GM21825 (cell line): ENCODE data around the gene ASF1B.

Experiments used
- ATAC-seq: cut with Tn5 transposase; IDR thresholded peaks from one replicate; pipeline ENCODE4 v1.9.1; 2021; ENCODE audit warnings: mild to moderate bottlenecking, moderate library complexity; ENCODE audit not compliant: unreplicated experiment

Gene ASF1B

GRCh38 chr19:14139944-14140343 is 3.6 kb upstream of the ASF1B start:
- ATAC-seq = no peak

- ATAC-seq = no peak
Measured at GRCh38 chr19:14138576-14139265, 2.3 kb upstream of the ASF1B start.

DNA sequence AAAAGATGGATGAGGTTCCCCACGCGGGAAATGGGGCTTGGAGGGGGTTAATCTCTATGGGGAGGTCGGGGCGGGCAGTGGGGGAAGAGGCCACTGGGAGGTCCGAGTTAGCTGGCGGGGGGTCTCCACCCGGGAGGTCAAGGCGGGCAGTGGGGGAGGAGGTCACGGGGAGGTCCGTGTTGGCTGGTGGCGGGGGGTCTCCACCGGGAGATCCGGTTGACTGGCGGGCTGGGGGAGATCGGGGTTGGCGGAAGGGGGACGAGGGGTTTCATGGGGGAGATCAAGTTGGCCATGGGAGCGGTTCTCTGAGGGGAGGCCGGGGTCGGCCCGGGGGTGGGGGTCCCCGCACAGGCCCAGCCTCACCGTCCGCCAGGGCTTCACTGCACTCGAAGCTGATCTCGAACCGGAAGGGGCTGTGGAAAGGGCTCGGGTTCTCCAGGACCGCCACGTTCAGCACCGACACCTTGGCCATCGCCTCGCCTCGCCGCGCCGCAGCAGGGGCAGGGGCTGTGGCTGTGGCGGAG is 342 bp downstream of the ASF1B start:
- ATAC-seq = no peak

GRCh38 chr19:14135355-14135754 is 1.0 kb downstream of the ASF1B start:
- ATAC-seq = no peak

DNA sequence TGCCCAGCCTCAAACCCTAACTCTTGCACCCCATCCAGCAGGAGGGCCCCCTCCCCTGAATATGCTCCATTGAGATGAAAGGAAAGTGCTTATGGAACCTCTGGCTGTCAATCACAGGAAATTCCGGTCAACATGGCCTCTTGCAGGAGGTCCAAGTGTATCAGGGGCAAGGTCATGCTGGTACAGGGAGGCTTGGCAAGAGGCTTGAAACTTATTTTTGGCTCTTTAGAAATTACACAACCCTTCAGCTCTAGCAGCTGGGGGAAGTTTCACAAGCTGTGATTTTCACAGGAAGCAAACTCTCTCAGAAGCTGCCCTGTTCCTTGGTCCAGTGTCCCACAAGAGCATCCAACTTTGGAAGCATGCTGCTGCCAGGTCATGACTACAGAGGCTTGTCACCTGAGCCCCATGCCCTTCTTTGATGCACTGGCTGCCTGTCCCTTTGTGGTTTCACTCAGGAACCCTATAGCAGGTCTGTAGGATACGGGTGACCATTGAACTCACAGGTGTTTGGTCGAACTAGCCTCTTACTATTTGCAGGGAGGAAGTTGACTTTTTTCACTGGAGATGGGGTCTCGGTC is 8.4 kb downstream of the ASF1B start:
- no peak for ATAC-seq

DNA sequence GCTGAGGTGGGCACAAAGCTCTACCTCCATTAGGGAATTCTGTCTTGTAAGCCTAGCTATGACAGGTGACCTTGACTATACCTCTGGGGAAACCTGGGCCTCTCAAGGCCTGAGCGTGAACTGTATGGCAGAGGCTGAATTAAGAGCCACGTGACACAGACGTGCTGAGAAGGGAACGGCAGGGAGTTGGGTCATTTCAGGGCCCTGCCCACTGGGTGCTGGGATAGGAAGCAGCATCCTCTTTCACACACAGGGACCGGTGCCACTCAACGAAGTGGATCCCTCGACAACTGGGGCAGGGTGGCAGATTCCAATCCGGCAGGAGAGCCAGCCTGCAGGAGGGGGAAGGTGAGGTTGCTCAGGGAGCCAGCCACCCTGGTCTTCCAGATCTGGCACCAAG is 9.2 kb downstream of the ASF1B start:
- ATAC-seq = no peak

- ATAC-seq = no peak
Measured at GRCh38 chr19:14122924-14123323, 13.5 kb downstream of the ASF1B start.

DNA sequence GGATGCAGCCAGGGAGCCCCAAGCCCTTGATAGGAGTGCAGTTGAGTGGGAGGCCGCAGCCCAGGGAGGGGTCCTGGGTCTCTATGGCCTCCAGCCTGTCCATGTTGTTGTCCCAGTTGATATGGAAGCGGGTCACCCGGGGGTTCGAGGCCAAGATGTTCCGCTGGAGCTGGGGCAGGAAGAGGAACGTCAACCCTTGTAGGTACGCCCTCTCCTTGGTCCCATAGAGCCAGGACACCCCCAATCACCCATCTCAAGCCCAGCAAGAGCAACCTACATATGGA is 15.9 kb downstream of the ASF1B start:
- ATAC-seq = no peak

DNA sequence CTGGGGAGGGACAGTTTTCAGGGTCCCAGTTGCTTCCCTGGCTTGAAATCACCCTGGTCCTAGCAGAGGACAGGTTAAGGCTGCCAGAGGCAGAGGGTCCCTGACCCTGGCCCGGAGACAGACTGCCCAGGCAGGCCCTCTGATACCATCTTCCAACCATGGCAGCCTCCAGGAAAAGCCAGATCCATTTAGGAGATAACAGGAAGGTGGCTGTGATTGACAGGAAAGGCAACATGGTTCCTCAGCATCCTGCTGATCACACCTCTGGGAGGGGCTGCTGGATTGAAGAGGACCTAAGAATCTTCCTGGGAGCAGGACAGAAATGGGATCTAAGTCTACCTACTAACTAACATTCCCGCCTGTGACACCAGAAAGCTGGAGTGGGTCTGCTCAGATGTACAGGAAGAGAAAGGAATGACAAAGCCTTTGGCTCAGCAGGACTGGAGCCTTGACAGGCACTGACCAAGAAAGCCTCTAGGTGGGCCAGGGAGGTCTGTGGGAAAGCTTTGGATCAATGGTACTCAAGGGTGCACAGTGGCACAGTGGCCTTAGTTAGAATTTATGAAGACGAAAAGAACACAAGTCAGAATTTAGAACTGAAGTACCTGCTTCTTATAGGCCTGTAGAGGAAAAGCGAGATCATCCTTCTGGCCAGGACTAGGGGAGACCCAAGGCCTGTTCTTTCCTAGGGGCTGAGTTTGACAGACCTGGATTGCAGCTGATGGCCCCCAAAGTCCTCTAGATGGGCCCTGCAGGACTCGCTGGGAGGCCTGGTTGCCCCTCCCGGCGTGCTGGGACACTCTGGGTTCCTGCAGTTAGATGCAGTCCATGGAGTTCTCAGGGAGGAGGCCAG is 16.5 kb downstream of the ASF1B start:
- no peak for ATAC-seq

DNA sequence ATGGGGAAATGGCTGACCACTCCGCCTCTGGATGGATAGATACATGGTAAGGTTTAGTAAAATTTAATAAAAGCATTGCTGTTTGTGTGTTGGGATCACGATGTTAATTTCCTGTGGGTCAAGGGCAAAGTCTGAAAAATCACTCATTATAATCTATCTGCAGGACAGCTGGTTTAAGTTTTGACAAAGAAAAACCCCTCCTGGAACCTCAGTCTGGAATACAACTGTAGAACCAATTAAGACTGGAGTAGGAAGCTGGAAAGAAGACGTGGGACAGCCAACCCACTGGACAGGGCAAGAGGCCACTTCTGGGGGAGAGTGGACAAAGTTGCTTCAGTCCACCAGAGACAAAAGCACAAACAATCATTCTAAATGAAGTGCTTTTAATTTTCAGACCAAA is 17.2 kb downstream of the ASF1B start:
- ATAC-seq = no peak

DNA sequence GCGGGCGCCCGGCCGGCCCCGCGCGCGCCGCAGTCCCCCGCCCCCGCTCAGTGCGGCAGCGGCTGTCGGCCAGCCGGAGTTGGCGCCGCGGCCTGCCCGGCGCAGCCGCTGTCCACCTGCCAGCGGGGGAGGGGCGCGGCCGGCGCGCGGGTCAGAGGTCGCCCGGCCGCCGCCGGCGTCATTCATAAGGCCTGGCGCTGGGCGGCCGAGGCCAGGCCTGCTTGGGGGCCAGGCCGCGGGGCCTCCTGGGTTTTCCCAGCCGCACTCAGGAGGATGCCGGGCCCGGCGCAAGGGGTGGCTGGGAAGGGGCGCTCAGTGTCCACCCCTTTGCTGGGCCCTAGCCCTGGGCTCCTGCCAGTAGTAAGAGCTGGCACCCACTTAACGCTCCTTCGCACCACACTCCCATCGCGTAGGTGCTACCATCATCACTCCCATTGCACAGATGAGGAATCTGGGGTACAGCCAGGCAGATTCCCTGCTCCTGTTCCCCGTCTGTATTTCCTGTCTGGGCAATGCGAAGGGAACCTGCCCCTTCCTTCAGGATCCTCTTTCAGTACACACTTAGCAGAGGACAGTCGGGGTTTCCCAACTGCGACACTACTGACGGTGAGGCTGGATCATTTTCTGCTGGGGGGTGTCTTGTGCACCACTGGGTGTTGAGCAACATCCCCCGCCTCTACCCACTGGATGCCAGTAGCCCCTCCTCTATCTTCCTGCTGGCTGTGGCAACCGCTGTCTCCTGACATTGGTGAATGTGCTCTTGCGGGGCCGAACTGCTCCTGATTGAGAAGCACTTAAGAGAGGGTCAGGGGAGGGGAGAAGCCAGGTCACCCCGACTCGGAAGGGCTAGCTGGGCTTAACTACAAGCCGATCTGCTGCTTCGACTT is 18.0 kb downstream of the ASF1B start:
- no peak for ATAC-seq

DNA sequence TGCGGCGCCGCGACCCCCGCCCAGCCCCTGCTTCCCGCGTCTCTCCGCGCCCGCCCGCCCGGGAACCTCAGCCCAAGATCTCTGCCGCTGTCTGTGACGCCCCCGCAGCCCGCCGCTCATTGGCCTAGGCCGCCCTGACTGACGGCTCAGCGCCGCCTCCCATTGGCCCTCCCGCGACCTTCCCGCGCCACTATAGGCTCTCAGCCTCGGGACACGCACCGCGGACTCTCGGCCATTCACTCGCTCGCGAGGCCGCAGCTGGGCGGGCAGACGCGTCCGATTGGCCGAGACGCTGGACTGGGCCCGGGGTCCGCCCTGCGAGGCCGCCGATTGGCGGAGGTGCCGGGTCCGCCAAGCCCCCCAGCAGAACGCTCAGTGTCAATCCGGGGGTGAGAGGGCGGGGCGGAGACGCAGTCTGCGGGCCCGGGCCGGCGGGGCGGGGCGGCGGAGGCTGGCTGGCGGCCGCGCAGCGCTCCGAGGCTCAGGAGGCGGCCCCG is 18.7 kb downstream of the ASF1B start, which contains the start of gene PRKACA:
PRKACA (minus strand) TSS at position 95 of the 497 bp plus-strand sequence. CDS start 215 bp downstream, outside the sequence.
- ATAC-seq = peak; percentile 81

DNA sequence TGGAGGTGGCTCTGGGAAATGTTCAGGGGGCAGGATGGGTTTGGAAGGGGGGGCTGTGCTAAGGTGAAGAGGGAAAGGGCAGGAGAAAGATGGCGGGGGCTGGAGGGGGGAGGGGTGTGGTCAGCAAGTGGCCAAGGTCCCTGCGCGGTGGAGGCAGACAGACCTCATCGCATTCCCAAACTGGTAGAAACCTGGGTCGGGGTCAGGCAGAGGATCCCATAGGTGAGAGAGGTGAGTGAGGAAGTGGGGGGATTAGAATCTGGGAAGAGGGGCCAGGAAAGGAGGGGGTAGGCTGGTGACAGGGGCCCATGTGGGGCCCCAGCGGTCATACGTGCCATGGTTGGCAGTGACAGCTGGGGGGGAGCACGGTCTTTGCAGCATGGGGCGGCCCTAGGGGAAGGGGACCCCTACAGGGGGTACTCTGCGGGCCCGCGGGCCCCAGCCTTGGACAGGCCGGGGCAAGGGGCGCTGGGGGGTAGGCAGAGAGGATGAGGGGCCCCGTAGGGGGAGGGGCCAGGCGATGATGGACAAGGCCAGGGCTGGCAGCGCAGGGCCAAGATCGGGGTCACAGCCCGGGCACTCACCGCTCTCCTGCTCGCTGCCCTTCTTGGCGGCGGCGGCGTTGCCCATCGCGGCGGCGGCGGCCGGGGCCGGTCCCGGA is 19.3 kb downstream of the ASF1B start:
- ATAC-seq = peak; percentile 8

DNA sequence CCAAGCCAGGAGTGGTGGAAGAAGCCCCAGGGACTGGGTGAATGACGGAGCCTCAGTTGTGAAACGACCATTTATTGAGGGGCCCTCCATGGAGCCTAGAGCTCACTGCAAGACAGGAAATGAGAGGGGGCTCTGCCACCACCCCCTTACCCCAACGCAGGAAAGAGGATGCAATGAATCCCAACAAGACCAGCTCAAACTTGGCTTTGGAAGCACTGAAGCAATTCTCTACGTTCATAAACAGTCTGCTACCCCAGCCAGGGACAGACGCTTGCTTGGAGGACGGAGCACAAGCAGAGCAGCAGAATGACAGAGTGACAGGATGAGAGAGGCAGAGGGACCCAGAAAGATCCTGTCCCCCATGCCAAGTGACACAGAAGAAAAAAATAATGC is 19.9 kb downstream of the ASF1B start:
- ATAC-seq = no peak

- ATAC-seq = no peak
Measured at GRCh38 chr19:14115756-14116155, 20.6 kb downstream of the ASF1B start.

GRCh38 chr19:14114854-14115253 is 21.5 kb downstream of the ASF1B start:
- no peak for ATAC-seq

DNA sequence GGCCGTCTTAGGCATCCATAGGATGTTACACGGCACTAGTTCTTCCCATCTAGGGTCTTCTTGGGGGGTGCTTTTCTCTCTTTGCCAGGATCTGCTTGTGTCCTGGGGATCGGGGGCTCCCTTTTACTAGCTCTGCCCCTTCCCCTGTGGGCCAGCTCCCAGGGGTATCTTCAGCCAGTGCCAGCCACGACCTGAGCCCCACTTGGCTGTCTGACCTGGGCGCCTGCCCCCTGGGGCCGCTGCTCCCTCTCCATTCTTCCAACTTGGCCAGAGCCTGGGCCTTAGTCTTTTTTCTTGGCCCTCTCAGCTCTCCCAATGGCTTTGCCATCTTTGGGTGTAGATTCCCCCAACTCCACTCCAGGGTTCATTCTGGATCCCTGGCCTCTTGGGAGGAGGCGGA is 21.9 kb downstream of the ASF1B start:
- no peak for ATAC-seq

DNA sequence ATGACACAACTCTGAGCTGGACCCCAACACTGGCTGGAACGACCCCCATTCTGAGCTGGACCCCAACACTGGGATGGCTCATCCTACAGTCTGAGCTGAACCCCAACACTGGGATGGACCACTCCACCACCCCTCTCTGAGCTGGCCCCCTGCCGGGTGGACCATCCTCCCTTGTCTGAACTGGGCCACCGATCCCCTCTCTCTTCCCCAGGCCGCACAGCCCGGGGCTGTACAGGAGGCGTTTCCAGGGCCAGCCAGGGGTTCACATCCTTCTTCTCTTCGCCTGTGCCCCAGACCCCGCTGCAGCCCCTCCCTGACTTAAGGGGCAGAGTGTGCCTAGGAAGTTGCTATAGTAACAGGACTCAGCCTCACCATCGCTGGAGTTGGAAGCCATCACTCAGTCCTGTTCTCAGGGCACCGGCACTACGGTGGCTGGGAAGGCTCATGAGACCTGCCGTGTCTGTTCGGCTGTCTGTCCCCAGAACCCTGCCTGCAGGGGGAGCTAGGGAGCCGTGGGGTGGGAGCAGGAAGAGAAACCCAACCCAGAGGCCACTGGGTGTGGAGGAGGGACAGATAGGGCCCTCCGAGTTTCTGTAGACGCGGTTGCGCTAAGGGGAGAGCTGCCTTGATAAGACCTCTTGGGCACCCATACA is 22.5 kb downstream of the ASF1B start:
- ATAC-seq = no peak

GRCh38 chr19:14112809-14113385 is 23.5 kb downstream of the ASF1B start:
- no peak for ATAC-seq
